ENCODE data around the gene ZNF627.

GRCh38 chr19:11596156-11596555 lies 1.1 kb upstream of the ZNF627 start:
- TF ChIP-seq EZH2 (IDR thresholded peaks at IDR 0.05; ENCODE audit: low read length, missing control alignments) (no peak), CTCF (conservative IDR thresholded peaks at IDR 0.05 in 1 of 2, IDR thresholded peaks at IDR 0.05 in 1 of 2; ENCODE audit: low read depth in 1 of 2, low read length in 2 of 2) (no peak)
